CD14-positive monocyte (primary cell): ENCODE data around the gene PRKN. TPM values are rescaled to one million over a fixed set of nuclear protein-coding genes. Genes with fewer than 3 reads are reported as not detected.

ENCODE experiments used
- DNase-seq, 3 donors: peaks; one replicate each; pipeline ENCODE4 v3.0.0-alpha.2; 2011 to 2022
- H2AFZ ChIP-seq: 2 replicates; pipeline ENCODE4 v1.6.0; 2012; ENCODE audit warnings: mild to moderate bottlenecking, low read depth, low read length, inconsistent platforms; ENCODE audit not compliant: insufficient read depth, poor library complexity, severe bottlenecking
- H3K27ac ChIP-seq, 2 donors: 1 replicate in 1 of 2; 2 replicates in 1 of 2; pipeline ENCODE4 v1.5.1; 2012 to 2013; ENCODE audit warnings: low read length in 2 of 2, control low read depth in 1 of 2, inconsistent platforms in 1 of 2, low read depth in 1 of 2, mild to moderate bottlenecking in 1 of 2
- H3K27me3 ChIP-seq, 2 donors: one replicate each; pipeline versions ENCODE4 v1.6.0 to v1.6.1; 2011 to 2013; ENCODE audit warnings: low read length in 2 of 2; ENCODE audit not compliant: control insufficient read depth in 2 of 2, insufficient read depth in 2 of 2
- H3K36me3 ChIP-seq, 2 donors: replicated peaks in 1 of 2; 1 replicate in 1 of 2; 2 replicates in 1 of 2; pipeline versions ENCODE4 v1.5.1 to v1.6.1; 2012 to 2013; ENCODE audit warnings: low read length in 2 of 2, control low read depth in 1 of 2, inconsistent platforms in 1 of 2, mild to moderate bottlenecking in 1 of 2; ENCODE audit not compliant: insufficient read depth in 2 of 2, control insufficient read depth in 1 of 2
- H3K4me1 ChIP-seq, 2 donors: 1 replicate in 1 of 2; 2 replicates in 1 of 2; pipeline versions ENCODE4 v1.5.1 to v1.6.1; 2012 to 2013; ENCODE audit warnings: low read length in 2 of 2, control low read depth in 1 of 2, inconsistent platforms in 1 of 2, mild to moderate bottlenecking in 1 of 2, moderate library complexity in 1 of 2; ENCODE audit not compliant: insufficient read depth in 2 of 2, control insufficient read depth in 1 of 2
- H3K4me2 ChIP-seq: replicated peaks from 2 replicates; pipeline ENCODE3; 2012; ENCODE audit warnings: low read length, moderate library complexity, mild to moderate bottlenecking; ENCODE audit not compliant: poor library complexity, severe bottlenecking; ENCODE audit errors: extremely low read depth
- H3K4me3 ChIP-seq, 3 experiments: fragments of 200-600 bp in 1 of 3; sonication (generic) in 1 of 3; replicated peaks in 1 of 3; 1 replicate in 2 of 3; 2 replicates in 1 of 3; pipeline ENCODE4 v1.5.1; 2011 to 2013; ENCODE audit warnings: low read length in 3 of 3, mild to moderate bottlenecking in 3 of 3, control low read depth in 2 of 3, low read depth in 2 of 3, inconsistent platforms in 1 of 3, moderate library complexity in 1 of 3
- H3K79me2 ChIP-seq: 2 replicates; pipeline ENCODE4 v1.6.0; 2012; ENCODE audit warnings: mild to moderate bottlenecking, control low read depth, inconsistent platforms, low read length, moderate library complexity; ENCODE audit not compliant: insufficient read depth
- H3K9ac ChIP-seq: 2 replicates; pipeline ENCODE4 v1.6.0; 2017; ENCODE audit warnings: low read length, mild to moderate bottlenecking; ENCODE audit not compliant: insufficient read depth, poor library complexity, severe bottlenecking
- H3K9me3 ChIP-seq, 2 donors: replicated peaks in 1 of 2; 1 replicate in 1 of 2; 2 replicates in 1 of 2; pipeline versions ENCODE4 v1.5.1 to v1.6.1; 2012 to 2013; ENCODE audit warnings: low read length in 2 of 2, control low read depth in 1 of 2; ENCODE audit not compliant: control insufficient read depth in 1 of 2, insufficient read depth in 1 of 2
- H4K20me1 ChIP-seq: 2 replicates; pipeline ENCODE4 v1.6.0; 2012; ENCODE audit warnings: mild to moderate bottlenecking, low read length, control low read depth, moderate library complexity; ENCODE audit not compliant: insufficient read depth
- H3K27ac Mint-ChIP-seq, 7 donors: one replicate each; pipeline ENCODE4 v1.8.0; 2020; ENCODE audit warnings: mild to moderate bottlenecking in 7 of 7, mixed read lengths in 7 of 7, moderate library complexity in 6 of 7, inconsistent platforms in 2 of 7
- H3K27me3 Mint-ChIP-seq, 3 donors: one replicate each; pipeline ENCODE4 v1.8.0; 2021 to 2022; ENCODE audit warnings: low read depth in 3 of 3, mild to moderate bottlenecking in 3 of 3, mixed read lengths in 3 of 3, moderate library complexity in 3 of 3, inconsistent platforms in 1 of 3
- H3K36me3 Mint-ChIP-seq, 2 donors: one replicate each; pipeline ENCODE4 v1.8.0; 2020; ENCODE audit warnings: mixed read lengths in 2 of 2, inconsistent platforms in 1 of 2, mild to moderate bottlenecking in 1 of 2
- H3K4me1 Mint-ChIP-seq: one replicate; pipeline ENCODE4 v1.8.0; 2020; ENCODE audit warnings: mild to moderate bottlenecking, mixed read lengths
- H3K4me3 Mint-ChIP-seq, 2 donors: one replicate each; pipeline ENCODE4 v1.8.0; 2020; ENCODE audit warnings: mild to moderate bottlenecking in 2 of 2, mixed read lengths in 2 of 2, moderate library complexity in 1 of 2
- H3K9me3 Mint-ChIP-seq, 7 donors: one replicate each; pipeline ENCODE4 v1.8.0; 2020 to 2022; ENCODE audit warnings: mixed read lengths in 7 of 7, mild to moderate bottlenecking in 6 of 7, moderate library complexity in 6 of 7, inconsistent platforms in 2 of 7
- WGBS: methylation state at CpG from one replicate; pipeline ENCODE4 v1.1.5; 2013; ENCODE audit warnings: missing lambda C conversion rate; ENCODE audit not compliant: insufficient coverage; 5-methylcytosine and 5-hydroxymethylcytosine counted together
- intact Hi-C, 2 donors: fragments of 100-400 bp; cut with micrococcal nuclease; formaldehyde crosslinking; loops; one replicate each; pipeline versions ENCODE4 v1.15.0 to v1.15.1; 2023
- polyA plus RNA-seq, 3 donors: library from polyadenylated mRNA; depleted of rRNA in 1 of 3; unstranded in 2 of 3; stranded (reverse) in 1 of 3; fragments of 300-500 nt in 2 of 3; fragments of >200 nt in 1 of 3; fragmentation: Illumina TruSeq in 2 of 3; gene quantifications; 1 replicate in 2 of 3; 2 replicates in 1 of 3; pipeline ENCODE4 v1.2.3, GENCODE V29; 2012 to 2021
- TF ChIP-seq, protein P1 (sequence below): fragments of 200-600 bp; IDR thresholded peaks from one replicate; pipeline ENCODE4 v1.8.0; 2022; ENCODE audit warnings: antibody characterized with exemption, mild to moderate bottlenecking

Gene PRKN
- polyA plus RNA-seq, 3 donors: 0.19 to 0.21 TPM; not detected in 1

DNA sequence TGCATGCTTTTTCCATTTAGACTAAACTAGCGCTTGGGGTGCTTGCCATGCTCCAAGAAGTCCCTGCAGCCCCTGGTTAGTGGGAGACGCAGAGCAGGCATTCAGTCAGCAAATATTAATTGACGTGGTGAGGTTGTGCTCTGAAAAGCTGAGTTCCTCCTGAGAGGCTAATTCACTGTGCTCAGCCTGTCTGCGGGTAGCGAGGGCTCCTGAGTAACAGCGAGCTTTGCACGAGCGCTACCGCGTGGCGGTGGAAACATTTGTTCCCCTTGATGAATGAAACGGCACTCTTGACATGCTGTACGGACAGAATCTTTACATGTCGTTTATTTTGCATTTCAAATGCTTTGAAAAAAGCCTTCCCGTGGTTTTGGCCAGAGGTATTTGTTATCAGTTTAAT, 1283.1 kb downstream of the PRKN start:
- Histone ChIP-seq H3K9ac (no peak overlapping the region), H3K4me2 (no peak overlapping the region), H3K27me3 (no peaks in the 10 kb centered on the region), H2AFZ (no peak overlapping the region), H3K79me2 (no peaks in the 10 kb centered on the region), H3K36me3 (no peaks in the 10 kb centered on the region), H3K4me1 (no peaks in the 10 kb centered on the region), H3K4me3 (no peak overlapping the region), H3K27ac (no peak overlapping the region), H4K20me1 (no peaks in the 10 kb centered on the region), H3K9me3 (no peaks in the 10 kb centered on the region)
- intact Hi-C loops: no loop called here
- no peak for DNase-seq
- H3K4me3 Mint-ChIP-seq: peak overlapping the region in 1 of 2 donors; percentile 64
- TF ChIP-seq, protein P1, sequence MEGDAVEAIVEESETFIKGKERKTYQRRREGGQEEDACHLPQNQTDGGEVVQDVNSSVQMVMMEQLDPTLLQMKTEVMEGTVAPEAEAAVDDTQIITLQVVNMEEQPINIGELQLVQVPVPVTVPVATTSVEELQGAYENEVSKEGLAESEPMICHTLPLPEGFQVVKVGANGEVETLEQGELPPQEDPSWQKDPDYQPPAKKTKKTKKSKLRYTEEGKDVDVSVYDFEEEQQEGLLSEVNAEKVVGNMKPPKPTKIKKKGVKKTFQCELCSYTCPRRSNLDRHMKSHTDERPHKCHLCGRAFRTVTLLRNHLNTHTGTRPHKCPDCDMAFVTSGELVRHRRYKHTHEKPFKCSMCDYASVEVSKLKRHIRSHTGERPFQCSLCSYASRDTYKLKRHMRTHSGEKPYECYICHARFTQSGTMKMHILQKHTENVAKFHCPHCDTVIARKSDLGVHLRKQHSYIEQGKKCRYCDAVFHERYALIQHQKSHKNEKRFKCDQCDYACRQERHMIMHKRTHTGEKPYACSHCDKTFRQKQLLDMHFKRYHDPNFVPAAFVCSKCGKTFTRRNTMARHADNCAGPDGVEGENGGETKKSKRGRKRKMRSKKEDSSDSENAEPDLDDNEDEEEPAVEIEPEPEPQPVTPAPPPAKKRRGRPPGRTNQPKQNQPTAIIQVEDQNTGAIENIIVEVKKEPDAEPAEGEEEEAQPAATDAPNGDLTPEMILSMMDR: no peak
- peaks cover 3% of the 10 kb centered on the region for H3K4me1 Mint-ChIP-seq
- peaks cover 0 to 6% (median 3%) of the 10 kb centered on the region in 3 donors for H3K27me3 Mint-ChIP-seq
- H3K9me3 Mint-ChIP-seq: peaks cover 0 to 2% (median 0%) of the 10 kb centered on the region in 7 donors
- no peak overlapping the region for H3K27ac Mint-ChIP-seq
- WGBS: 38% methylated on average over 11 of the region's 15 CpGs
- no peaks in the 10 kb centered on the region for H3K36me3 Mint-ChIP-seq

DNA sequence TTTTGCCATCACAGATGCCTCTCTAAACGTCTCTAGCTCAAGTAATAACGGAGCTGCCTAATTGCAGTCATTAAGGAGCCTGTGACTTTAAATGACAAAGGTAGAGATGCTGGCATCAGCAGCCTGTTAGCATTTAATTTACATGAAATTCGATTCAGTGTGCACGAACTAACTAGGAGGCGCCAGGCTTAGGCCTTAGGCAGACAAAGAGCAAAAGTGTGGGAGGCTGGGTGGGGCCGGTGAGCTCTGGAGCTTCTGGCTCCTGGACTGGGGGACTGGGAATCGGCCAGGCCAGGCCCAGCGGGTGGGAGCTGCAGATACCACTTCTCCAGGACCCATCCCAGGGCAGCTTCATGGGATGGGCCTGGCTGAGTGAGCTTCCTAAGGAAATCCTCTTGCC, 1283.7 kb downstream of the PRKN start:
- Histone ChIP-seq H3K9ac (no peak overlapping the region), H3K27ac (no peak overlapping the region), H4K20me1 (no peaks in the 10 kb centered on the region), H3K27me3 (no peaks in the 10 kb centered on the region), H2AFZ (no peak overlapping the region), H3K4me1 (no peaks in the 10 kb centered on the region), H3K4me2 (no peak overlapping the region), H3K9me3 (no peaks in the 10 kb centered on the region), H3K79me2 (no peaks in the 10 kb centered on the region), H3K4me3 (no peak overlapping the region), H3K36me3 (no peaks in the 10 kb centered on the region)
- H3K4me1 Mint-ChIP-seq: peaks cover 3% of the 10 kb centered on the region
- peaks cover 0 to 4% (median 0%) of the 10 kb centered on the region in 7 donors for H3K9me3 Mint-ChIP-seq
- H3K27ac Mint-ChIP-seq: no peak overlapping the region
- no peak overlapping the region for H3K4me3 Mint-ChIP-seq
- TF ChIP-seq, protein P1: no peak
- intact Hi-C loops: no loop called here
- 84% methylated on average over 8 of the region's 8 CpGs for WGBS
- no peak for DNase-seq
- H3K27me3 Mint-ChIP-seq: peaks cover 0 to 6% (median 3%) of the 10 kb centered on the region in 3 donors
- H3K36me3 Mint-ChIP-seq: no peaks in the 10 kb centered on the region
